ENCODE results near the gene RPIA.
"Not testable (repeated sequence)": the region's sequence is repeated elsewhere in the genome, so short reads cannot be mapped to it uniquely, and the experiment has no call there.

RPIA gene

GRCh38 chr2:88691339-88692183, at the start of gene RPIA:
Gene RPIA, plus strand, starts transcription at chr2:88691673. Its CDS starts 26 bp downstream, at chr2:88691699.
- peak; percentile 98 for DNase-seq (ENCODE audit: low spot score)

GRCh38 chr2:88642278-88642677, 49.2 kb upstream of the RPIA start:
- DNase-seq (ENCODE audit: low spot score): no peak

- DNase-seq (ENCODE audit: low spot score): not testable (repeated sequence)
These were observed 46.1 kb upstream of the RPIA start for GRCh38 chr2:88645291-88645882.

- no peak for DNase-seq (ENCODE audit: low spot score)
These were observed 39.8 kb upstream of the RPIA start for GRCh38 chr2:88651646-88652045.

- DNase-seq (ENCODE audit: low spot score): no peak
These were observed 36.8 kb upstream of the RPIA start for GRCh38 chr2:88654714-88655113.

GRCh38 chr2:88656690-88657089, 34.8 kb upstream of the RPIA start:
- no peak for DNase-seq (ENCODE audit: low spot score)

GRCh38 chr2:88657131-88657530, 34.3 kb upstream of the RPIA start:
- no peak for DNase-seq (ENCODE audit: low spot score)

- DNase-seq (ENCODE audit: low spot score): no peak
These were observed 33.1 kb upstream of the RPIA start for GRCh38 chr2:88658326-88658725.

GRCh38 chr2:88658881-88659537, 32.5 kb upstream of the RPIA start:
- no peak for DNase-seq (ENCODE audit: low spot score)

- no peak for DNase-seq (ENCODE audit: low spot score)
These were observed 31.9 kb upstream of the RPIA start for GRCh38 chr2:88659538-88659915.

GRCh38 chr2:88660622-88661021, 30.9 kb upstream of the RPIA start:
- DNase-seq (ENCODE audit: low spot score): no peak

- no peak for DNase-seq (ENCODE audit: low spot score)
These were observed 24.9 kb upstream of the RPIA start for GRCh38 chr2:88666576-88666975.

GRCh38 chr2:88667219-88667618, 24.3 kb upstream of the RPIA start:
- no peak for DNase-seq (ENCODE audit: low spot score)

- no peak for DNase-seq (ENCODE audit: low spot score)
These were observed 22.6 kb upstream of the RPIA start for GRCh38 chr2:88668862-88669261.

GRCh38 chr2:88669482-88670214, 21.8 kb upstream of the RPIA start:
- DNase-seq (ENCODE audit: low spot score): peak; percentile 41

GRCh38 chr2:88671786-88672427, 19.6 kb upstream of the RPIA start:
- peak; percentile 31 for DNase-seq (ENCODE audit: low spot score)

- DNase-seq (ENCODE audit: low spot score): no peak
These were observed 18.1 kb upstream of the RPIA start for GRCh38 chr2:88673363-88673762.

- DNase-seq (ENCODE audit: low spot score): no peak
These were observed 11.1 kb upstream of the RPIA start for GRCh38 chr2:88680266-88680902.

- DNase-seq (ENCODE audit: low spot score): no peak
These were observed 10.6 kb upstream of the RPIA start for GRCh38 chr2:88680916-88681315.

GRCh38 chr2:88683160-88684021, 8.1 kb upstream of the RPIA start:
- DNase-seq (ENCODE audit: low spot score): no peak
